Measurements from ENCODE around the gene UTP14A. TPM values are rescaled to one million over a fixed set of nuclear protein-coding genes. Genes with fewer than 3 reads are reported as not detected.

The UTP14A gene
- total and polyA plus RNA-seq, 2 of the 13 experiments (the other 11 are each of a cell fraction or from before 2014, with no cell fraction given), result 7.4 to 19.0 TPM

- CTCF ChIA-PET (ENCODE audit: low intra/inter-chr PET ratio, low total read pairs), result no interaction called here
- TF ChIP-seq RBFOX2 (IDR thresholded peaks at IDR 0.05; ENCODE audit: low read depth, low read length) (no peak), TEAD2 (CRISPR knock-in tag; IDR thresholded peaks at IDR 0.05) (no peak), FOXC1 (CRISPR knock-in tag; IDR thresholded peaks at IDR 0.05; ENCODE audit: borderline replicate concordance) (no peak), ARHGAP35 (CRISPR knock-in tag; IDR thresholded peaks at IDR 0.05; ENCODE audit: borderline replicate concordance) (no peak), ZNF562 (CRISPR knock-in tag; IDR thresholded peaks at IDR 0.05; ENCODE audit: borderline replicate concordance) (no peak), AKAP8 (CRISPR knock-in tag; IDR thresholded peaks at IDR 0.05) (no peak), POLR2AphosphoS5 (IDR thresholded peaks at IDR 0.05; ENCODE audit: low read depth, low read length) (no peak), MZF1 (CRISPR knock-in tag; IDR thresholded peaks at IDR 0.05; ENCODE audit: borderline replicate concordance) (no peak)
Observed at GRCh38 chrX:129953334-129953648, 47.3 kb downstream of the UTP14A start.

GRCh38 chrX:129953881-129954280 is 47.9 kb downstream of the UTP14A start:
- 95% methylated on average over 3 of the region's 4 CpGs for WGBS (ENCODE audit: low lambda C conversion rate)

More at GRCh38 chrX:129953334-129953648, 47.3 kb downstream of the UTP14A start:
- DNase-seq (ENCODE audit: low spot score) (no peak), ATAC-seq (no peak), FAIRE-seq (no peak)
- POLR2A ChIA-PET, result no interaction called here
- no CpG with 5 or more reads among the region's 18 CpGs for WGBS (ENCODE audit: low lambda C conversion rate)
- Histone ChIP-seq H4K20me1 (ENCODE audit: insufficient read depth, low read length) (no peaks in the 10 kb centered on the region), H3K79me2 (ENCODE audit: insufficient read depth, low read length) (no peaks in the 10 kb centered on the region), H3K4me1 (ENCODE audit: insufficient read depth, low read length) (no peaks in the 10 kb centered on the region), H3K27me3 (ENCODE audit: control insufficient read depth in 1 of 2, insufficient read depth in 2 of 2, low read length in 2 of 2) (0 out of 5 replicates have a peak, but pooled peaks cover 0 to 1% of the 10 kb centered on the region in 2 experiments), H3K4me2 (ENCODE audit: low read depth, low read length) (no peak overlapping the region), H3K9ac (ENCODE audit: insufficient read depth, low read depth, low read length) (no peak overlapping the region), H3K9me3 (ENCODE audit: low read length) (no peaks in the 10 kb centered on the region), H3K36me3 (replicated peaks in 1 of 2; ENCODE audit: control insufficient read depth in 1 of 2, insufficient read depth in 2 of 2, low read length in 2 of 2) (no peaks in the 10 kb centered on the region), H2AFZ (ENCODE audit: low read length) (no peak overlapping the region), H3K27ac (ENCODE audit: extremely low read length, insufficient read depth, low read length) (no peak overlapping the region), H3K4me3 (replicated peaks in 1 of 3; ENCODE audit: insufficient read depth in 1 of 3, low read depth in 2 of 3, low read length in 3 of 3) (no peak overlapping the region)
- in situ Hi-C loops (cut with HindIII; ENCODE audit: extremely low pct_ligation_motif_present, low pct_unique_long_range_greater_than_20kb) (no loop called here), intact Hi-C loops (cut with micrococcal nuclease; ENCODE audit: unreplicated experiment) (no loop called here)
- BruUV-seq (replicated peaks), result no TSS peak

More at GRCh38 chrX:129953881-129954280, 47.9 kb downstream of the UTP14A start:
- ChIA-PET POLR2A (no interaction called here), CTCF (ENCODE audit: low intra/inter-chr PET ratio, low total read pairs) (no interaction called here)
- H3K9ac ChIP-seq (ENCODE audit: insufficient read depth, low read depth, low read length), result no peak overlapping the region
- H3K4me2 ChIP-seq (ENCODE audit: low read depth, low read length), result no peak overlapping the region
- BruUV-seq (replicated peaks), result no TSS peak
- no peak for TF ChIP-seq ATRX (CRISPR knock-in tag; IDR thresholded peaks at IDR 0.05; ENCODE audit: borderline replicate concordance)
- no peak for TF ChIP-seq ZNF891 (CRISPR knock-in tag; IDR thresholded peaks at IDR 0.05)
- no peak for TF ChIP-seq GZF1 (CRISPR knock-in tag; IDR thresholded peaks at IDR 0.05)
- no peak for TF ChIP-seq RXRA (CRISPR knock-in tag; IDR thresholded peaks at IDR 0.05)
- peaks cover 0 to 1% of the 10 kb centered on the region in 2 experiments; a peak in 1 of 5 replicates for H3K27me3 ChIP-seq (ENCODE audit: control insufficient read depth in 1 of 2, insufficient read depth in 2 of 2, low read length in 2 of 2)
- H3K9me3 ChIP-seq (ENCODE audit: low read length), result no peaks in the 10 kb centered on the region
- H3K36me3 ChIP-seq (replicated peaks in 1 of 2; ENCODE audit: control insufficient read depth in 1 of 2, insufficient read depth in 2 of 2, low read length in 2 of 2), result no peaks in the 10 kb centered on the region
- FAIRE-seq (no peak), ATAC-seq (no peak), DNase-seq (ENCODE audit: low spot score) (no peak)
- H2AFZ ChIP-seq (ENCODE audit: low read length), result no peak overlapping the region
- H3K4me1 ChIP-seq (ENCODE audit: insufficient read depth, low read length), result 0 out of 2 replicates have a peak, but pooled peaks cover 2% of the 10 kb centered on the region
- H3K27ac ChIP-seq (ENCODE audit: extremely low read length, insufficient read depth, low read length), result no peak overlapping the region
- intact Hi-C loops (cut with micrococcal nuclease; ENCODE audit: unreplicated experiment), result no loop called here
- no peaks in the 10 kb centered on the region for H4K20me1 ChIP-seq (ENCODE audit: insufficient read depth, low read length)
- in situ Hi-C loops (cut with HindIII; ENCODE audit: extremely low pct_ligation_motif_present, low pct_unique_long_range_greater_than_20kb), result no loop called here
- H3K79me2 ChIP-seq (ENCODE audit: insufficient read depth, low read length), result no peaks in the 10 kb centered on the region
- no peak overlapping the region for H3K4me3 ChIP-seq (replicated peaks in 1 of 3; ENCODE audit: insufficient read depth in 1 of 3, low read depth in 2 of 3, low read length in 3 of 3)

All from HepG2 (cell line).